Measurements from ENCODE around the gene AOC2. TPM values are rescaled to one million over a fixed set of nuclear protein-coding genes. Genes with fewer than 3 reads are reported as not detected.
A peak's percentile ranks its signal among the peaks of the same experiment; 100 is the strongest.

Gene AOC2
- total and polyA plus RNA-seq, 2 of the 13 experiments (the other 11 are each of a cell fraction or from before 2014, with no cell fraction given) = 1.2 to 3.3 TPM

DNA sequence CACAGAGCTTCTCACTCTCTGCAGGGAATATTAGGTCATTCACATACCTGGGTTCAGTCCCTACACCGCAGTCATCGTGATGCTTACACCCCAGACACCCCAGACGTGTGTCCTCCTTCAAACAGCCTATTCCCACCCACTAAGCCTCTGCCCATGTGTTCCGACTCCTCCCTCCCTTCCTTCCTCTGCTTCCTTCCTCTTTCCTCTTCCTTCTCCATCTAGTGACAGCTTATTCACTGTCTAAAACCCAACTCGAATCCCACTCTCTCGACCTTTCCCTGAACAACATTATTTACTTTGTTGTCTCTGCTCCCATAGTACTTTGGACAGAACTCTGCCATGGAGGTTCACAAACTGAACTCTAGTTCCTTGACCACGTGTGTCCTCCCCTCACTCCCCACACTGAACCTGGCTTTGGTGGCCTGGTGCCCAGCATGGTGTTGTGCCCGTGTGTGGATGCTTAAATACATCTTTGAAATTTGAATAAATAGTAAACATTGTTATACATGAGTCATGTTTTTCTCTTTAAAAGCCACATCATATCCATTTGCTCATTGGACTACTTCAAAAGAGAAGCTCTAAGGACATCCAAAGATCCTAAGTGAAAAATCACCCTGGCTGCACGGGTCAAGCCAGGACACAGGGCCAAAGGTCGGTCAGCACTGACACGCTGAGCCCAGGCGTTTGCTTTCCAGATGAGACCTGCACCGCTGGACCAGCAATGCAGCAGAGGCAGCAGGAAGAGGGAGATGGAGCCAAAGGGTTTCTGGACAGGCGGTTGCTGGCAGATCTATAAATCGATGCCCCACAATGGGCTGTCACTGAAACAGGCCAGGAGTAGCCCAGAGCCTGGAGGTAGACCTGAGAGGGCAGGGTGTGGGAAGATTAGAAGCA, 42.1 kb downstream of the AOC2 start (continued):
- no peak; the same call in 1 of the 2 replicates for TF ChIP-seq JUNB (CRISPR knock-in tag; IDR thresholded peaks at IDR 0.05; ENCODE audit: borderline replicate concordance)
- TF ChIP-seq TP53 (CRISPR knock-in tag; conservative IDR thresholded peaks at IDR 0.05) = no peak
- no peak for TF ChIP-seq CEBPB (IDR thresholded peaks at IDR 0.05; ENCODE audit: borderline replicate concordance, low read depth, low read length)
- TF ChIP-seq ZKSCAN8 (CRISPR knock-in tag; IDR thresholded peaks at IDR 0.05; ENCODE audit: borderline replicate concordance) = no peak; the same call in 1 of the 2 replicates
- TF ChIP-seq ZNF326 (CRISPR knock-in tag; IDR thresholded peaks at IDR 0.05; ENCODE audit: borderline replicate concordance) = no peak
- peak; percentile 88 for TF ChIP-seq MYC (CRISPR knock-in tag; IDR thresholded peaks at IDR 0.05; ENCODE audit: borderline replicate concordance)
- peak; percentile 98; the same call in 1 of the 2 replicates for TF ChIP-seq IKZF1 (IDR thresholded peaks at IDR 0.05)
- TF ChIP-seq PHF5A (CRISPR knock-in tag; IDR thresholded peaks at IDR 0.05; ENCODE audit: low read depth, unreplicated experiment) = peak; percentile 92
- TF ChIP-seq ZFP36 (IDR thresholded peaks at IDR 0.05; ENCODE audit: borderline replicate concordance, low read depth, low read length, partially characterized antibody) = no peak
- peak; percentile 71 for TF ChIP-seq KDM6A (CRISPR knock-in tag; IDR thresholded peaks at IDR 0.05; ENCODE audit: low read depth)
- no peak for TF ChIP-seq ZNF33A (CRISPR knock-in tag; IDR thresholded peaks at IDR 0.05; ENCODE audit: borderline replicate concordance)
- no peak for TF ChIP-seq ZFYVE20 (CRISPR knock-in tag; IDR thresholded peaks at IDR 0.05; ENCODE audit: borderline replicate concordance, low read depth)
- 0 out of 2 replicates have a peak, but pooled peaks have one; percentile 29 for TF ChIP-seq SOX13 (IDR thresholded peaks at IDR 0.05)
- peak in 1 of 2 experiments; percentile 64; a peak in 1 of 4 replicates for TF ChIP-seq SOX13 (CRISPR knock-in tag; conservative IDR thresholded peaks at IDR 0.05 in 1 of 2, IDR thresholded peaks at IDR 0.05 in 1 of 2)
- TF ChIP-seq ZNF329 (CRISPR knock-in tag; IDR thresholded peaks at IDR 0.05; ENCODE audit: low read depth) = peak; percentile 48; the same call in 1 of the 2 replicates
- peak; percentile 80 for TF ChIP-seq FOXK1 (CRISPR knock-in tag; IDR thresholded peaks at IDR 0.05; ENCODE audit: borderline replicate concordance, low read depth)
- TF ChIP-seq, protein P1, sequence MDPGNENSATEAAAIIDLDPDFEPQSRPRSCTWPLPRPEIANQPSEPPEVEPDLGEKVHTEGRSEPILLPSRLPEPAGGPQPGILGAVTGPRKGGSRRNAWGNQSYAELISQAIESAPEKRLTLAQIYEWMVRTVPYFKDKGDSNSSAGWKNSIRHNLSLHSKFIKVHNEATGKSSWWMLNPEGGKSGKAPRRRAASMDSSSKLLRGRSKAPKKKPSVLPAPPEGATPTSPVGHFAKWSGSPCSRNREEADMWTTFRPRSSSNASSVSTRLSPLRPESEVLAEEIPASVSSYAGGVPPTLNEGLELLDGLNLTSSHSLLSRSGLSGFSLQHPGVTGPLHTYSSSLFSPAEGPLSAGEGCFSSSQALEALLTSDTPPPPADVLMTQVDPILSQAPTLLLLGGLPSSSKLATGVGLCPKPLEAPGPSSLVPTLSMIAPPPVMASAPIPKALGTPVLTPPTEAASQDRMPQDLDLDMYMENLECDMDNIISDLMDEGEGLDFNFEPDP (CRISPR knock-in tag; conservative IDR thresholded peaks at IDR 0.05) = no peak
- TF ChIP-seq, protein P2, sequence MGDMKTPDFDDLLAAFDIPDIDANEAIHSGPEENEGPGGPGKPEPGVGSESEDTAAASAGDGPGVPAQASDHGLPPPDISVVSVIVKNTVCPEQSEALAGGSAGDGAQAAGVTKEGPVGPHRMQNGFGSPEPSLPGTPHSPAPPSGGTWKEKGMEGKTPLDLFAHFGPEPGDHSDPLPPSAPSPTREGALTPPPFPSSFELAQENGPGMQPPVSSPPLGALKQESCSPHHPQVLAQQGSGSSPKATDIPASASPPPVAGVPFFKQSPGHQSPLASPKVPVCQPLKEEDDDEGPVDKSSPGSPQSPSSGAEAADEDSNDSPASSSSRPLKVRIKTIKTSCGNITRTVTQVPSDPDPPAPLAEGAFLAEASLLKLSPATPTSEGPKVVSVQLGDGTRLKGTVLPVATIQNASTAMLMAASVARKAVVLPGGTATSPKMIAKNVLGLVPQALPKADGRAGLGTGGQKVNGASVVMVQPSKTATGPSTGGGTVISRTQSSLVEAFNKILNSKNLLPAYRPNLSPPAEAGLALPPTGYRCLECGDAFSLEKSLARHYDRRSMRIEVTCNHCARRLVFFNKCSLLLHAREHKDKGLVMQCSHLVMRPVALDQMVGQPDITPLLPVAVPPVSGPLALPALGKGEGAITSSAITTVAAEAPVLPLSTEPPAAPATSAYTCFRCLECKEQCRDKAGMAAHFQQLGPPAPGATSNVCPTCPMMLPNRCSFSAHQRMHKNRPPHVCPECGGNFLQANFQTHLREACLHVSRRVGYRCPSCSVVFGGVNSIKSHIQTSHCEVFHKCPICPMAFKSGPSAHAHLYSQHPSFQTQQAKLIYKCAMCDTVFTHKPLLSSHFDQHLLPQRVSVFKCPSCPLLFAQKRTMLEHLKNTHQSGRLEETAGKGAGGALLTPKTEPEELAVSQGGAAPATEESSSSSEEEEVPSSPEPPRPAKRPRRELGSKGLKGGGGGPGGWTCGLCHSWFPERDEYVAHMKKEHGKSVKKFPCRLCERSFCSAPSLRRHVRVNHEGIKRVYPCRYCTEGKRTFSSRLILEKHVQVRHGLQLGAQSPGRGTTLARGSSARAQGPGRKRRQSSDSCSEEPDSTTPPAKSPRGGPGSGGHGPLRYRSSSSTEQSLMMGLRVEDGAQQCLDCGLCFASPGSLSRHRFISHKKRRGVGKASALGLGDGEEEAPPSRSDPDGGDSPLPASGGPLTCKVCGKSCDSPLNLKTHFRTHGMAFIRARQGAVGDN (CRISPR knock-in tag; IDR thresholded peaks at IDR 0.05) = peak; percentile 97
- no peak for TF ChIP-seq ZNF879 (CRISPR knock-in tag; IDR thresholded peaks at IDR 0.05)
- no peak; the same call in 1 of the 2 replicates for TF ChIP-seq ATF7-NPFF (CRISPR knock-in tag; IDR thresholded peaks at IDR 0.05; ENCODE audit: low read depth)
- TF ChIP-seq ZNF572 (CRISPR knock-in tag; IDR thresholded peaks at IDR 0.05) = no peak
- TF ChIP-seq ZBTB20 (CRISPR knock-in tag; IDR thresholded peaks at IDR 0.05; ENCODE audit: borderline replicate concordance, low read depth) = peak; percentile 84; the same call in 1 of the 2 replicates
- peak; percentile 85 for TF ChIP-seq RCOR2 (CRISPR knock-in tag; IDR thresholded peaks at IDR 0.05)

Measured in HepG2 (cell line).